ENCODE data around the gene RAB5A. TPM values are rescaled to one million over a fixed set of nuclear protein-coding genes. Genes with fewer than 3 reads are reported as not detected.
A peak's percentile ranks its signal among the peaks of the same experiment; 100 is the strongest.

Gene RAB5A
- total and polyA plus RNA-seq, 10 of the 15 experiments (the other 5 are each of a cell fraction or from before 2014, with no cell fraction given) = 15.8 to 44.3 (median 29.1) TPM

- no peaks in the 10 kb centered on the region for H3K27me3 ChIP-seq (replicated peaks in 1 of 2; ENCODE audit: control insufficient read depth in 2 of 2, insufficient read depth in 2 of 2, low read length in 1 of 2)
- H3K4me3 ChIP-seq = no peak overlapping the region
- BruUV-seq (replicated peaks) = no TSS peak
- WGBS (ENCODE audit: insufficient coverage, insufficient replicate concordance, low lambda C conversion rate, missing lambda C conversion rate) = 37% methylated on average over 4 of the region's 4 CpGs
- no peak overlapping the region for H2AFZ ChIP-seq (ENCODE audit: control insufficient read depth, low read depth, low read length)
- in situ Hi-C loops (cut with MboI) = no loop called here
- ChIA-PET SMC1A (ENCODE audit: uncharacterized antibody, unreplicated experiment) (no interaction called here), RAD21 (ENCODE audit: unreplicated experiment) (no interaction called here), CTCF (no interaction called here), POLR2A (no interaction called here)
- ATAC-seq = no peak
- intact Hi-C loops (cut with micrococcal nuclease; ENCODE audit: unreplicated experiment) = no loop called here
- DNase-seq (ENCODE audit: low read depth, low spot score) = no peak
- H3K4me2 ChIP-seq (ENCODE audit: control insufficient read depth, insufficient read depth) = no peak overlapping the region
- H3K9me3 ChIP-seq (replicated peaks; ENCODE audit: control insufficient read depth, insufficient read depth, low read length) = no peaks in the 10 kb centered on the region
- no peak for FAIRE-seq
- no peaks in the 10 kb centered on the region for H4K20me1 ChIP-seq (ENCODE audit: control insufficient read depth, insufficient read depth)
- no peak overlapping the region for H3K9ac ChIP-seq (ENCODE audit: control insufficient read depth, insufficient read depth, low read length)
- no peaks in the 10 kb centered on the region for H3K4me1 ChIP-seq (ENCODE audit: control insufficient read depth, insufficient read depth, low read length)
- H3K79me2 ChIP-seq (ENCODE audit: control insufficient read depth, insufficient read depth, low read length) = no peaks in the 10 kb centered on the region
- H3K36me3 ChIP-seq (ENCODE audit: control insufficient read depth in 2 of 2, insufficient read depth in 2 of 2, low read length in 1 of 2) = no peaks in the 10 kb centered on the region
- H3K27ac ChIP-seq (ENCODE audit: control insufficient read depth, insufficient read depth) = no peak overlapping the region
- no peak for TF ChIP-seq NR2F1 (conservative IDR thresholded peaks at IDR 0.05)
Measured at GRCh38 chr3:19920401-19921080, 26.4 kb upstream of the RAB5A start.

- no peaks in the 10 kb centered on the region for H3K36me3 ChIP-seq (ENCODE audit: control insufficient read depth in 2 of 2, insufficient read depth in 2 of 2, low read length in 1 of 2)
- no peaks in the 10 kb centered on the region for H3K79me2 ChIP-seq (ENCODE audit: control insufficient read depth, insufficient read depth, low read length)
- BruUV-seq (replicated peaks) = no TSS peak
- ATAC-seq = peak; percentile 90
- 0 out of 2 replicates have a peak overlapping the region, but pooled peaks have one; percentile 25 for H3K4me3 ChIP-seq
- H3K9me3 ChIP-seq (replicated peaks; ENCODE audit: control insufficient read depth, insufficient read depth, low read length) = no peaks in the 10 kb centered on the region; the same call in 2 of the 3 replicates
- H2AFZ ChIP-seq (ENCODE audit: control insufficient read depth, low read depth, low read length) = peak overlapping the region; percentile 64
- ChIA-PET RAD21 (ENCODE audit: unreplicated experiment) (interaction anchor here (0.8 to 1.5 kb wide), 4 partner anchors 14 to 195 kb away, joined by 3 to 4 read pairs (median 4); no protein-coding TSS in a partner anchor), POLR2A (interaction anchor here (0.9 to 1.4 kb wide), 2 partner anchors 17 to 20 kb away, joined by 3 to 4 read pairs; no protein-coding TSS in a partner anchor), CTCF (interaction anchor here (1.3 kb wide), 1 partner anchor 22 kb away, joined by 3 read pairs; no protein-coding TSS in a partner anchor), SMC1A (ENCODE audit: uncharacterized antibody, unreplicated experiment) (interaction anchor here (0.7 to 1.3 kb wide), 4 partner anchors 14 to 255 kb away, joined by 3 to 4 read pairs (median 3); partner anchors contain the start of gene SGO1)
- no peaks in the 10 kb centered on the region for H3K27me3 ChIP-seq (replicated peaks in 1 of 2; ENCODE audit: control insufficient read depth in 2 of 2, insufficient read depth in 2 of 2, low read length in 1 of 2)
- 0% methylated on average over 2 of the region's 2 CpGs for WGBS (ENCODE audit: insufficient coverage, insufficient replicate concordance, low lambda C conversion rate, missing lambda C conversion rate)
- H3K4me2 ChIP-seq (ENCODE audit: control insufficient read depth, insufficient read depth) = peak overlapping the region; percentile 61
- intact Hi-C loops (cut with micrococcal nuclease; ENCODE audit: unreplicated experiment) (no loop called here), in situ Hi-C loops (cut with MboI) (no loop called here)
- H3K4me1 ChIP-seq (ENCODE audit: control insufficient read depth, insufficient read depth, low read length) = peaks cover 13% of the 10 kb centered on the region
- H3K27ac ChIP-seq (ENCODE audit: control insufficient read depth, insufficient read depth) = peak overlapping the region; percentile 1; the same call in 1 of the 2 replicates
- DNase-seq (ENCODE audit: low read depth, low spot score) = peak; percentile 79
- no peak overlapping the region for H3K9ac ChIP-seq (ENCODE audit: control insufficient read depth, insufficient read depth, low read length)
- no peaks in the 10 kb centered on the region for H4K20me1 ChIP-seq (ENCODE audit: control insufficient read depth, insufficient read depth)
- peak; percentile 27 for FAIRE-seq
- peak; percentile 63 for TF ChIP-seq CBFB (IDR thresholded peaks at IDR 0.05; ENCODE audit: low read depth)
- TF ChIP-seq NFYB (IDR thresholded peaks at IDR 0.05; ENCODE audit: insufficient read depth, low read depth, low read length) = no peak
- peak; percentile 77 for TF ChIP-seq SPI1 (IDR thresholded peaks at IDR 0.05; ENCODE audit: borderline replicate concordance, insufficient read depth, low read depth, low read length)
- TF ChIP-seq RELB (IDR thresholded peaks at IDR 0.05; ENCODE audit: low read depth) = peak; percentile 67
- TF ChIP-seq IKZF2 (IDR thresholded peaks at IDR 0.05) = peak; percentile 81 to 84
- peak; percentile 61 for TF ChIP-seq IKZF1 (conservative IDR thresholded peaks at IDR 0.05)
- TF ChIP-seq MTA3 (IDR thresholded peaks at IDR 0.05; ENCODE audit: borderline replicate concordance, low read length) = peak; percentile 58; the same call in 1 of the 2 replicates
- TF ChIP-seq TBL1XR1 (IDR thresholded peaks at IDR 0.05; ENCODE audit: low read depth, low read length) = peak; percentile 41; the same call in 1 of the 2 replicates
- TF ChIP-seq RUNX3 (IDR thresholded peaks at IDR 0.05; ENCODE audit: low read length) = peak; percentile 98
- peak; percentile 71 for TF ChIP-seq JUNB (IDR thresholded peaks at IDR 0.05)
- TF ChIP-seq PAX5 (IDR thresholded peaks at IDR 0.05; ENCODE audit: borderline replicate concordance, low read depth, low read length) = peak; percentile 66; the same call in 1 of the 2 replicates
- no peak for TF ChIP-seq WRNIP1 (IDR thresholded peaks at IDR 0.05; ENCODE audit: borderline replicate concordance, low read depth, low read length)
- TF ChIP-seq GABPA (IDR thresholded peaks at IDR 0.05; ENCODE audit: low read depth) = peak; percentile 42
- TF ChIP-seq IRF4 (IDR thresholded peaks at IDR 0.05; ENCODE audit: low read depth, low read length) = peak; percentile 69
- no peak for TF ChIP-seq SUPT20H (IDR thresholded peaks at IDR 0.05; ENCODE audit: borderline replicate concordance, control insufficient read depth, low read depth, low read length)
- peak; percentile 28; the same call in 1 of the 2 replicates for TF ChIP-seq ZBED1 (IDR thresholded peaks at IDR 0.05; ENCODE audit: borderline replicate concordance)
Measured at GRCh38 chr3:19931180-19931692, 15.7 kb upstream of the RAB5A start.
